ENCODE results near the gene ZNF862.

DNA sequence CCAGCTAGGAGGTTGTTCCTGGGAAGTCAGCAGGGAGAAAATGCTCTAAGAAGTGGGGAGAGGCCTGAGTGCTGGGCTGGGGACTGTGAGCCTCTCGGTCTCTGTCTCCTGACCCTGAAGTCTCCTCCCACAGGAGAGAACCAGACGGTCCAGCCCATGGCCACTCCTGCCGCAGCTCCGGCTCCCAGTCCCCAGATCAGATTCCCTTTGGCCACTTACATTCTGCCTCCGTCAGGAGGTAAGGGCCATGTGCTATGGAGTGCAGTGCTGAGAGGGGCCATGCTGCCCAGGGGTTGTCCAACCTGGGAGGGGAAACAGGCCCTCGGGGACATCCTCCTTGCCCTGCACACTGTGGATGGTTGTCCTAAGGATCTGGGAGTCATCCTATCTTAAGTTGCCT, 43.5 kb upstream of the ZNF862 start:
- TF ChIP-seq, protein P1, sequence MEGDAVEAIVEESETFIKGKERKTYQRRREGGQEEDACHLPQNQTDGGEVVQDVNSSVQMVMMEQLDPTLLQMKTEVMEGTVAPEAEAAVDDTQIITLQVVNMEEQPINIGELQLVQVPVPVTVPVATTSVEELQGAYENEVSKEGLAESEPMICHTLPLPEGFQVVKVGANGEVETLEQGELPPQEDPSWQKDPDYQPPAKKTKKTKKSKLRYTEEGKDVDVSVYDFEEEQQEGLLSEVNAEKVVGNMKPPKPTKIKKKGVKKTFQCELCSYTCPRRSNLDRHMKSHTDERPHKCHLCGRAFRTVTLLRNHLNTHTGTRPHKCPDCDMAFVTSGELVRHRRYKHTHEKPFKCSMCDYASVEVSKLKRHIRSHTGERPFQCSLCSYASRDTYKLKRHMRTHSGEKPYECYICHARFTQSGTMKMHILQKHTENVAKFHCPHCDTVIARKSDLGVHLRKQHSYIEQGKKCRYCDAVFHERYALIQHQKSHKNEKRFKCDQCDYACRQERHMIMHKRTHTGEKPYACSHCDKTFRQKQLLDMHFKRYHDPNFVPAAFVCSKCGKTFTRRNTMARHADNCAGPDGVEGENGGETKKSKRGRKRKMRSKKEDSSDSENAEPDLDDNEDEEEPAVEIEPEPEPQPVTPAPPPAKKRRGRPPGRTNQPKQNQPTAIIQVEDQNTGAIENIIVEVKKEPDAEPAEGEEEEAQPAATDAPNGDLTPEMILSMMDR (conservative IDR thresholded peaks at IDR 0.05; ENCODE audit: low read depth, low read length), result no peak
- no peak for TF ChIP-seq EZH2 (IDR thresholded peaks at IDR 0.05; ENCODE audit: borderline replicate concordance, low read depth, low read length, poor library complexity, severe bottlenecking)
